ENCODE results near the gene CAPSL.

GRCh38 chr5:35884773-35885172 is 53.6 kb downstream of the CAPSL start:
- TF ChIP-seq CTCF (IDR thresholded peaks at IDR 0.05; ENCODE audit: low read depth, low read length): no peak
- no peak for TF ChIP-seq EZH2phosphoT487 (IDR thresholded peaks at IDR 0.05; ENCODE audit: low read depth)

Data from OCI-LY3 (cell line).